HG02798 (cell line): ENCODE results near the gene XPNPEP1.

ENCODE experiments used
- ATAC-seq: cut with Tn5 transposase; IDR thresholded peaks from one replicate; pipeline ENCODE4 v1.9.1; 2021; ENCODE audit warnings: mild to moderate bottlenecking; ENCODE audit not compliant: unreplicated experiment, poor library complexity

XPNPEP1 gene

GRCh38 chr10:109875828-109876821 is 47.2 kb downstream of the XPNPEP1 start:
- no peak for ATAC-seq

- ATAC-seq, result no peak
These were observed 48.2 kb downstream of the XPNPEP1 start for GRCh38 chr10:109875151-109875568.

GRCh38 chr10:109871476-109871875 is 51.8 kb downstream of the XPNPEP1 start:
- ATAC-seq, result no peak

- no peak for ATAC-seq
These were observed 56.2 kb downstream of the XPNPEP1 start for GRCh38 chr10:109866995-109867635.

GRCh38 chr10:109866168-109866994 is 56.9 kb downstream of the XPNPEP1 start:
- ATAC-seq, result no peak

- ATAC-seq, result no peak
These were observed 59.5 kb downstream of the XPNPEP1 start for GRCh38 chr10:109863775-109864174.

GRCh38 chr10:109862738-109863137 is 60.6 kb downstream of the XPNPEP1 start:
- ATAC-seq, result no peak

- no peak for ATAC-seq
These were observed 61.3 kb downstream of the XPNPEP1 start for GRCh38 chr10:109862041-109862440.

GRCh38 chr10:109861081-109861480 is 62.2 kb downstream of the XPNPEP1 start:
- ATAC-seq, result no peak

GRCh38 chr10:109859221-109859620 is 64.1 kb downstream of the XPNPEP1 start:
- no peak for ATAC-seq

- no peak for ATAC-seq
These were observed 67.6 kb downstream of the XPNPEP1 start for GRCh38 chr10:109855746-109856145.

- no peak for ATAC-seq
These were observed 69.4 kb downstream of the XPNPEP1 start for GRCh38 chr10:109853921-109854320.

- peak; percentile 92 for ATAC-seq
These were observed 70.8 kb downstream of the XPNPEP1 start for GRCh38 chr10:109852475-109853037.

- peak; percentile 3 for ATAC-seq
These were observed 71.5 kb downstream of the XPNPEP1 start for GRCh38 chr10:109851616-109852474.

GRCh38 chr10:109846832-109847231 is 76.5 kb downstream of the XPNPEP1 start:
- ATAC-seq, result no peak

GRCh38 chr10:109845308-109845707 is 78.0 kb downstream of the XPNPEP1 start:
- no peak for ATAC-seq

- no peak for ATAC-seq
These were observed 84.6 kb downstream of the XPNPEP1 start for GRCh38 chr10:109838592-109839244.

GRCh38 chr10:109837384-109837783 is 85.9 kb downstream of the XPNPEP1 start:
- no peak for ATAC-seq

- ATAC-seq, result no peak
These were observed 88.1 kb downstream of the XPNPEP1 start for GRCh38 chr10:109835257-109835656.
